GM19438 (cell line): ENCODE data around the gene FBN2.
"Not testable (repeated sequence)": the region's sequence is repeated elsewhere in the genome, so short reads cannot be mapped to it uniquely, and the experiment has no call there.

Source experiments
- ATAC-seq: cut with Tn5 transposase; IDR thresholded peaks from one replicate; pipeline ENCODE4 v1.9.1; 2021; ENCODE audit warnings: low read depth; ENCODE audit not compliant: unreplicated experiment

The FBN2 gene

GRCh38 chr5:128329386-128329939, 208.6 kb downstream of the FBN2 start:
- no peak for ATAC-seq

GRCh38 chr5:128328446-128328845, 209.6 kb downstream of the FBN2 start:
- no peak for ATAC-seq

GRCh38 chr5:128328007-128328406, 210.0 kb downstream of the FBN2 start:
- ATAC-seq: no peak

- not testable (repeated sequence) for ATAC-seq
Measured at GRCh38 chr5:128321418-128321817, 216.6 kb downstream of the FBN2 start.

- no peak for ATAC-seq
Measured at GRCh38 chr5:128318691-128319090, 219.4 kb downstream of the FBN2 start.

- no peak for ATAC-seq
Measured at GRCh38 chr5:128317481-128317880, 220.6 kb downstream of the FBN2 start.

- ATAC-seq: no peak
Measured at GRCh38 chr5:128315671-128316070, 222.4 kb downstream of the FBN2 start.

- no peak for ATAC-seq
Measured at GRCh38 chr5:128305341-128305740, 232.7 kb downstream of the FBN2 start.

- ATAC-seq: no peak
Measured at GRCh38 chr5:128304791-128305190, 233.3 kb downstream of the FBN2 start.

- ATAC-seq: no peak
Measured at GRCh38 chr5:128304088-128304487, 234.0 kb downstream of the FBN2 start.

- no peak for ATAC-seq
Measured at GRCh38 chr5:128303593-128303992, 234.5 kb downstream of the FBN2 start.

GRCh38 chr5:128300181-128300580, 237.9 kb downstream of the FBN2 start:
- no peak for ATAC-seq

GRCh38 chr5:128290152-128290858, 247.7 kb downstream of the FBN2 start:
- ATAC-seq: no peak

- ATAC-seq: no peak
Measured at GRCh38 chr5:128287740-128288139, 250.3 kb downstream of the FBN2 start.

- ATAC-seq: no peak
Measured at GRCh38 chr5:128284236-128284635, 253.8 kb downstream of the FBN2 start.

GRCh38 chr5:128279345-128279744, 258.7 kb downstream of the FBN2 start:
- ATAC-seq: no peak

GRCh38 chr5:128276537-128277216, 261.4 kb downstream of the FBN2 start:
- ATAC-seq: no peak

- ATAC-seq: no peak
Measured at GRCh38 chr5:128274441-128274840, 263.6 kb downstream of the FBN2 start.

- ATAC-seq: no peak
Measured at GRCh38 chr5:128273736-128274135, 264.3 kb downstream of the FBN2 start.

GRCh38 chr5:128271859-128272464, 266.1 kb downstream of the FBN2 start:
- no peak for ATAC-seq

GRCh38 chr5:128271071-128271470, 267.0 kb downstream of the FBN2 start:
- no peak for ATAC-seq
